ENCODE data around the gene GKN2.

- TF ChIP-seq, protein P1, sequence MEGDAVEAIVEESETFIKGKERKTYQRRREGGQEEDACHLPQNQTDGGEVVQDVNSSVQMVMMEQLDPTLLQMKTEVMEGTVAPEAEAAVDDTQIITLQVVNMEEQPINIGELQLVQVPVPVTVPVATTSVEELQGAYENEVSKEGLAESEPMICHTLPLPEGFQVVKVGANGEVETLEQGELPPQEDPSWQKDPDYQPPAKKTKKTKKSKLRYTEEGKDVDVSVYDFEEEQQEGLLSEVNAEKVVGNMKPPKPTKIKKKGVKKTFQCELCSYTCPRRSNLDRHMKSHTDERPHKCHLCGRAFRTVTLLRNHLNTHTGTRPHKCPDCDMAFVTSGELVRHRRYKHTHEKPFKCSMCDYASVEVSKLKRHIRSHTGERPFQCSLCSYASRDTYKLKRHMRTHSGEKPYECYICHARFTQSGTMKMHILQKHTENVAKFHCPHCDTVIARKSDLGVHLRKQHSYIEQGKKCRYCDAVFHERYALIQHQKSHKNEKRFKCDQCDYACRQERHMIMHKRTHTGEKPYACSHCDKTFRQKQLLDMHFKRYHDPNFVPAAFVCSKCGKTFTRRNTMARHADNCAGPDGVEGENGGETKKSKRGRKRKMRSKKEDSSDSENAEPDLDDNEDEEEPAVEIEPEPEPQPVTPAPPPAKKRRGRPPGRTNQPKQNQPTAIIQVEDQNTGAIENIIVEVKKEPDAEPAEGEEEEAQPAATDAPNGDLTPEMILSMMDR (IDR thresholded peaks at IDR 0.05): no peak
- TF ChIP-seq POLR2A (IDR thresholded peaks at IDR 0.05): no peak
These were observed 51.5 kb downstream of the GKN2 start for GRCh38 chr2:68901199-68901514.

All from gastroesophageal sphincter (tissue), 3 donors.